Activated CD4-positive, alpha-beta T cell treated with anti-CD3 and anti-CD28 coated beads, Interleukin-2, amount 50 U/mL, for 16 hours (primary cell): Measurements from ENCODE around the gene NTN3.

Experiments used
- DNase-seq: peaks from one replicate; pipeline ENCODE4 v3.0.0-alpha.2; 2020

The NTN3 gene

DNA sequence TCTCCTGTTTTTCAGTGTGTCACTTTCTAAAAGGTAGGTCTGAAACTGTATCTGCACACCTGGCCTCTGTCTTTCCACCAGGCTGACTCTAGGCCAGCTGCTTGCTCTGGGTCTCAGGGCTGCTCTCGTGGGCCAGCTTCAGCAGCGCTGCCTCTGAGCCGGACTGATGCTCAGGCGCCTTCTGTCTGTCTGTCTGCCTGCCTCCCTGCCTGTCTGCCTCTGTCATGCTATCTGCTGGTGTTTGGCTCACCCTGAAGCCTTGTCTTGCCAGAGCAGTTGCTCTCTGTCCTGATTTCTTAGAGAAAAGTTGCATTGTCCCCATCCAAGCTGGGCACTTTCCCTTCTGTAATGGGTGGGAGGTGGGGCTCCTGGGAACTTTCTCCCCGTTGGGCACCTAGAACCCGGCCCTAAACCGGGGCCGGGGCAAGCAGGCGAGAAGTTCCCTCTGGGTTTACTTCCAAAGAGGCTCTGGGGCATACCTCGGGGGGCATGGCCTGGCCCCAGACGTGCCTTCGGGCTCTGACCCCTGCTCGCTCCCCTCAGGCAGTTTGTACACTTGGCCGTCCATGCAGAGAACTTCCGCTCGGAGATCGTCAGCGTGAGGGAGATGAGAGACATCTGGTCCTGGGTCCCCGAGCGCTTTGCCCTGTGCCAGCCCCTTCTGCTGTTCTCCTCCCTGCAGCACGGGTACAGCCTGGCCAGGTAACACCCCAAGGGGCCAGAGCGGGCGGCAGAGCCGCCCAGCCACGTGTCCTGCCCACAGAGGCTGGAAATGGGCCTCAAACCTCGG is 26.8 kb downstream of the NTN3 start:
- no peak for DNase-seq

DNA sequence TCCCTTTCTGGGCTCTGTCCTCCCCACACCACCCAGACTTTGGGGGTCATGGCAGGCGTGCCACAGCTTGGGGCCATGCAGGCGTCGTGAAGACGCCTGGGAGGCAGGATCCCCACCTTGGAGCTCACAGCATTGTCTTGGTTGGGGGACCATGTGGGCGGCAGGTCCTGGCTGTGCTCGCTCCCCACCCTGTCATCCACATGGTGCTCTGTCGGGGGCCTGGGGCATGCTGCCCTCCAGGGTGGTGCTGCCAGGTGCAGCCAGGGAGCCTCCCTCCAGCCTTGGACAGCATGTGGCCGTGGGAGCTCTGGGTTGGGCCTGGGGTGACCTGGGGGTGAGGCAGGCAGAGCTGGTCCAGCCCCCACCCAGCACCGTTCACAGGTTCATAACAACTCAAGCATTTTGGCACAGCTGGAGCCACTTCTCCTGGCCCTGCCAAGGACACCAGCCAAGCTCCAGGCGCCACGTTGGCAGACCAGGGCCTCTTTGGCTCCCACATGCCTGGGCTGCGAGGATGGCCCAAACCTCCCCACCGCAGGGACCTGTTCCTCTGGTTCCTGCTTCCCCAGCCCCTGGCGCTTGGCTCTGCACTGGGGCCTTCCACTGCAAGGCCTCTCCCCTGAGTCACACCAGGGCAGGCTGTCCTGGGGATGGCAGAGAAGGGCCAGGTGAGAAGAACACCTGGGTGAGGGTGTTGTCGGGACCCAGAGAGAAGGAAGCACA is 27.6 kb downstream of the NTN3 start:
- no peak for DNase-seq

DNA sequence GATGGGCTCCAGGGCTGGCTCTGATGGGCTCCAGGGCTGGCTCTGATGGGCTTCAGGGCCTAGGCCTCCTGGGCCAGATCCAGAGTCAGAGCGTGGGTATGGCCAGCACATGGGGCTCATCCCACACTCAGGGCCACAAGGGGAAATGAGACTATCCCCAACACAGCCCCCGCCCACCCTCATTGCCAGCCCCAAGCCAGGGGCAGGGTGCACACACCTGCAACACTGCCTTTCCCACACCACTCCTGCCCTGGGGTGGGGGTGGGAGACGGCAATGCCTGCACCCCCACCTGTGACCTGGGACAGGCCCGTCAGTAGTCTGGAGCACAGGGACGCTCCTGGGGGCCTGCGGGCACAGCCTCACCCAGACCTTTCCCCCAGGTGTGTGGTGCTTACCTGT is 28.4 kb downstream of the NTN3 start:
- no peak for DNase-seq

DNA sequence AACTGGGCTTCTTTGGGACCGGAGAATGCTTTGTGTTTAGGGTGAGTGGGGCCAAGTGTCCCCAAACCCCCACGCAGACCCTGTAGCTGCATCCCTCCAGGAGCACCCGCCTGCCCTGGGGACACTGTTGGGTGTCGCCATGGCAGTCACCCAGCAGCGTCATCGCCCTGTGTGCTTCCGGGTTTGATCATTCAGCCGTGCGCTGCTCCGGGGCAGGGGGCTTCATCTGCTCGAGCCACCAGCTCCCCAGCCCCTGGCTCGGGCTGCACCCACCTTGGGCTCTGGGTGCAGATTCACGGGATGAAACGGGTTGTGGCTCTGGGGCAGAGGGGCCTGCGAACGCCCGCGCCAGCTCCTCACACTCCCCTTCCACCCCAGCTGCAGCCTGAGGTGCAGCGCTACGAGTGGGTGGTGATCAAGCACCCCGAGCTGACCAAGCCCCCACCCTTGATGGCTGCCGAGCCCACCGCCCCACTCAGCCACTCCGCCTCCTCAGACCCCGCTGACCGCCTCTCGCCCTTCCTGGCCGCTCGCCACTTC is 28.9 kb downstream of the NTN3 start:
- DNase-seq: no peak

DNA sequence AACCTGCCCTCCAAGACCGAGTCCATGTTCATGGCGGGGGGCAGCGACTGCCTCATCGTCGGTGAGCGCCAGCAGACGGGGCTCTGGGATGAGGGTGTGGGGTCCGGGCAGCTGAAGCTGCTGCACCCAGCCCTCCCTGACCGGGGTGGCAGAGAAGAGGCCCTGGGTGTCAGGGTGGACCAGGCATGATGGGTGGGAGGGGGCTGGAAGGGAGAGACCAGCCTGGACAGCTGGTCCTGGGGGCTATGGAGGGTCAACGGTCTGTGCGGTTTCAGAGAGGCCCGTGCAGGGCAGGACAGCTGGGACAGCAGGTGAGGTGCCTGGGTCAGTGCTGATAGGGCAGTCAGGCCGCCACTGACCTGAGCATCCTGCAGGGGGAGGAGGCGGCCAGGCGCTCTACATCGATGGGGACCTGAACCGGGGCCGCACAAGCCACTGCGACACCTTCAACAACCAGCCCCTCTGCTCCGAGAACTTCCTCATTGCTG is 29.4 kb downstream of the NTN3 start:
- no peak for DNase-seq

DNA sequence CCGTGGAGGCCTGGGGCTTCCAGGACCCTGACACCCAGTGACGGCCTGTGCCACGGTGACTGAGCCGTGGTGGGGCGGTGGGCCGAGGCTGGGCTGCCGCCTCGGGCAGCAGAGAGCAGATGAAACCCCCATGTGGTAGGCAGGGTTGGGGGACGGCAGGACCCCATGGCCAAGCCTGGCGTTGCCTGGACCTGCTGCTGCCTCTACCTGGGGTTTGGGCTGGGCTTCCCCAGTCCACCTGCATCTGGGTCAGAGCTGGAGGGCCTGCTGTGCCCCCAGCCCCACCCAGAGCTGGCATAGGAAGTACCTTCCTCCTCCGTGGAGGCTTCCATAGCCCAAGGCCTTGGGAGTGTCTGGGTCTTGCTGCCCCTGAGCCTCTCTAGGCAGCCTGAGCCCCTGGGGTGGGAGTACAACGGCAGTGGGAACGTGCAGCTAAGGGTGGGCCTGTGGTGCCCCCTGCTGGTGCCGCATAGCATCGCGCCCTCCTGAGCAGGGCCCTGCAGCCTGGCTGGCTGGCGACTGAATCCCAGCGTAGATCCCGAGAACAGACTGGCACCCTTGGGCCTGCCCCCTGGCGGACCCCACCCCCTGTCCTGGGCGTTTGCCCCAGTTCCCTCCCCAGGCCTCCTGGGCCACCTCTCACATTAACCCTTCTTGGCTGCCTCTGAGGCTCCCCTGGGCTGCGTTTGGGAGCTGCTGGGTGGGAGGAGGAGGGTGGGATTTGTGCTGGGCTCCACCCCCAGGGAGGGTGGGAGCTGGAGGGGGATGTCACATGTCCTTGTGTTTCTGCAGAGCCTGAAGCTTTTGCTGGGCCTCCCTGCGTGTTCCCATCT is 30.0 kb downstream of the NTN3 start:
- peak; percentile 80 for DNase-seq

DNA sequence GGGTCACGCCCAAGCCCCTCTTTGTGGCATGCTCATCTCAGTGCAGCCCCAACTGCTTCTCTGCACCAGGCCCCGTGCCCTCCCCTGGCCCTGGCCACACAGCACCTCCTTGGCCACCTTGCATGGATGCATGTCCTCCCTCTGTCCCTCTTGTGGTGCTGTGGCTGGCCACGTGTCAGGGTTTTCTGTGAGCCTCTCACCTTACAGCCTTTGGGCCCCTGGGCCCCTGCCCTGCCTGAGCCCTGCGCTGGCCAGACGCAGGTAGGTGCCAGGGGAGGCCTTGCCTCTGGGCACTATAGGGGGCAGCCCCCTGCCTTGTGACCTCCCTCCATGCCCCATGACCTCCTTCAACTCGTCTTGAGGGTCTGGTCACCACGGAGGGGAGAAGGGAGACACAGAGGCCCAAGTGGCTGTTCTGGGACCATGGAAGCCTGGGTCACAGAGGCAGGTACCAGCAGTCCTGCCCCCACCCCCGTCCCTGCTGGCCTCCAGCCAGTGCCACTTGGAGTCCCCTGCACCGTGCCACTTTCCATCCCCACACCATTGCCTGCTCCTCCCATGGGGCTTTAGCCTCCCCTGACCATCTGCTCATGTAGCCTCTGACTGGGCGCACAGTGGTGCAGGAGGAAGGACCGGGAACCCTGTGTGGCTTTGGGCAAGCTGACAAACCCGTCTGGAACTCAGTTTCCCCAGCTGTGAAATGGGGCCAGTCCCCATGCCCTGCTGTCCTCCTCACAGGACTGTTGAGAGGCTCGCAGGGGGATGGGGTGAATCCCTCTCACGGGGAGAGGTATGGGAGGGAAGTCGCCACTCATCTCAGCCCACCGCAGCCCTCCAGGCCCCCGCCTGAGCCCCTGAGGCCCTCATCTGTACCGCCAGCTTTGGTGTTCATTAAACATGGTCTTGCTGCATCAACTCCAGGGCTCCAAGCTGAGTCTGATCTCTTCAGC is 31.1 kb downstream of the NTN3 start:
- no peak for DNase-seq

DNA sequence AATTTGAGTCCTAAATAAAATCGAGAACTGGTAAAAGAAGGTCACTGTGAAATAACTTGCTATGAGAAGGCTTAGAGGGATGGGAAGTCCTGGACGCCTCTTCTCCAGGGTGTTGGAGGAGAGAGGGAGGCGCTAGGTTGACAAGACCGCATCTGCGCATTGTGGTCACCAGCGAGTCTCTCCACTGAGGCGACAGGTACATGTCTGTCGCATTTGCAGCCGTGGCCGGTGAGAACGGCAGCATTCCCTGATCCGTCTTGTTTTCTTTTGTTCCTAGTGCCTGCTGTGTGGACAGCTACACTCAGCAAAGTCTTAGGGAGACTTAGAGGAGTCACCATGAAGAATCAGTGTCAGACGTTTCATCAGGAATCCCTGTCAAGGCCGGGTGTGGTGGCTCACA is 34.6 kb downstream of the NTN3 start:
- no peak for DNase-seq

DNA sequence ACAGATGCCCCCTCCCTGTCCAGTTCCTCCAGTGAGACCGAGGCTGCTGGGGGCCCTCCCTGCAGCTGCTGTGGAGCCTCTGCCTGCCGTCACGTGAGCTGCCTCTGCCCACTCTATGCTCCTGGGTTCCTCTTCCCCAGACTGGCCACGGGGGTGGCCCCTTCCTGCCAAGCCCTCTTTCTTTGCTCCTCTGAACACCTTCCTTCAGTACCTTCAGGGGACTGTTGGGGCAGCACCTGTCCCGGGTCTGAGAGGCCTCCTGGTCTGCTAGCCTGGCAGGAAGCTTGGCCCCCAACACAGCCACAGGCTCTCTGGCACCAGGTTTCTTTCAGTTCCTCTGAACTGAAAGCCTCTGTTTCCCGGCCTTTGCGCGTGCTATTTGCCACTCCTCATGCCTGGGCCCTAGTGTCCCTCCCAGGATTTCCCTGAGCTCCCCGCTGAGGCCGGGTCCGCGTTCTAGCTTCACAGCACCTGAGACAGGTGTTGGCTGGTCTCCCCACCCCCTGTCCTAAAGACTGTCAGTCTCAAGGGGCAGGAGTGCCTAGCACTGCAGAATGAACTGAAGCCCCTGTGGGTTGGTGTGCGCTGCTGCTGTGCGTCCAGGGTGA is 36.1 kb downstream of the NTN3 start:
- no peak for DNase-seq

DNA sequence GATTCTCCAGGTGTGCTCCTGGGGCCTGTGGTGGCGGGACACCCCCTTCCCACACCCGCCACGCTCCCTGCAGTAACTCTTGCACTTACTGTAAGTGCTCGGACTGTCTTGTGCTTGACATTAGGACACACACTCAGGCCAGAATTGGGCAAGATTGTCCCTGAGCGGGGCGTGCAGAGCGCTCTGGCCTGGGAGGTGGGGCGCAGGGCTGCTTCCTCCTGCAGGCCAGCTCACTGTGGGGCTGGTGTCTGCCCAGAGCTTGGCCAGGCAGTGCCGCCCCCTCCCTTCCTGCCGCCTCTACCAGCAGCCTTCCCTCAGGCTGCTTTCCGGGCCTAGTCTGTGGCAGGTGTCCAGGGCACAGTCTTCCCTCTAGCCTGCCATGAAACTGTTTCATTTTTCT is 36.6 kb downstream of the NTN3 start:
- no peak for DNase-seq

DNA sequence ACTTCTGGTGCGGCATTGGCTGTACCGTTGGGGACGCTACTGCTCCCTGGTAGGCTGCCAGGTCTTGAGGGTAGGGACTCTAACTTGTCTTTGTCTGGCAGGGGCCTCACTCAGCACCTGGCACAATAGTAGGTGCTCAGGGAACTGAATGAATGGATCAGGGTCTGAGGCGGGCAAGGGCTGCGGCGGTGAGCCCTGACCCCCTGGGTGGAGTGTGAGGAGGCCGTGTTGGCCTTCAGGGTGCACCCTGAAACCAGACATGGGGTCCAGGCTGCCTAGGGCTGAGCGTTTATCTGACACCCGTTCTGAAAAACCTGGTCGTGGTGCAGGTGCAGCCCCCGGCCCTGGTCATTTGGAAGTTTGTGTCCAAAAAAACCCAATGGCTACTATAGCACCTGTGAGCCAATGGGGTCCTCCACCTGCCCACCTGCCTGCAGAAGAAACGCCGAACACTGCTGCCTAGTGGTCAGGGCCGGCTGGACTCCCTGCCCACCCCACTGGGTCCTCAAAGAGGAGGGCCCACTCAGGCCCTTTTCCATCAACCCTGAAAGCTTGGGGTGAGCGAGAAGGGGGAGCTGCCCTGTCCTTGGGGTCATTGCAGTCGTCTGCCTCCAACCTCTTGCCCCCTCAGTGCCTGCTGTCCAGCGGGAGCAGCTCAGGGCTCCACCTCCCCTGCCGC is 37.8 kb downstream of the NTN3 start:
- DNase-seq: no peak

DNA sequence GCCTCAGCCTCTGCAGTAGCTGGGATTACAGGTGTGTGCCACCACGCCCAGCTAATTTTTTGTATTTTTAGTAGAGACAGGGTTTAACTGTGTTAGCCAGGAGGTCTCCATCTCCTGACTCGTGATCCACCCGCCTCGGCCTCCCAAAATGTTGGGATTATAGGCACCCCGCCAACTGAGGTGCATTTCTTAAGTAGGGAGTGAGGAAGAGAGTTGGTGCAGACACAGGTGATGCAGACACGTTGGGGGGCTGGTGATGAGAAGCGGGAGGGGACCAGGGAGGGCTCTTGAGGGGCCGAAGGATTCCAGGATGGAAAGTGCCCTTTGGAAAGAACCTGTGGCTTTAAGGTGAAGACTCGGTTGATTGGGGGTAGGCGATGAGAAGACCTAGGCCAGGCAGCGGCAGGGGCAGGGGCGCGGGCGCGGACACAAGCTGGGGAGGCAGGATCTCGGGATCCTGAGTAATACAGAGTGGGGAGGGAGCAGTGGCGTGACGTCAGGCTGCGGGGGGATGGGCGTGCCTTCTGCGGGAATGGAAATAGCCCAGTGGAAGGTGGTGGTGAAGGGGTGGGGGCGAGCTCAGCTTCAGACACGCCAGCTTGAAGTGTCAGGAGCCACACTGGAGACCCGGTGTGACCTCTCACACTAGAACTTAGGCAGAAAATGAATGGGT is 40.2 kb downstream of the NTN3 start:
- DNase-seq: no peak

DNA sequence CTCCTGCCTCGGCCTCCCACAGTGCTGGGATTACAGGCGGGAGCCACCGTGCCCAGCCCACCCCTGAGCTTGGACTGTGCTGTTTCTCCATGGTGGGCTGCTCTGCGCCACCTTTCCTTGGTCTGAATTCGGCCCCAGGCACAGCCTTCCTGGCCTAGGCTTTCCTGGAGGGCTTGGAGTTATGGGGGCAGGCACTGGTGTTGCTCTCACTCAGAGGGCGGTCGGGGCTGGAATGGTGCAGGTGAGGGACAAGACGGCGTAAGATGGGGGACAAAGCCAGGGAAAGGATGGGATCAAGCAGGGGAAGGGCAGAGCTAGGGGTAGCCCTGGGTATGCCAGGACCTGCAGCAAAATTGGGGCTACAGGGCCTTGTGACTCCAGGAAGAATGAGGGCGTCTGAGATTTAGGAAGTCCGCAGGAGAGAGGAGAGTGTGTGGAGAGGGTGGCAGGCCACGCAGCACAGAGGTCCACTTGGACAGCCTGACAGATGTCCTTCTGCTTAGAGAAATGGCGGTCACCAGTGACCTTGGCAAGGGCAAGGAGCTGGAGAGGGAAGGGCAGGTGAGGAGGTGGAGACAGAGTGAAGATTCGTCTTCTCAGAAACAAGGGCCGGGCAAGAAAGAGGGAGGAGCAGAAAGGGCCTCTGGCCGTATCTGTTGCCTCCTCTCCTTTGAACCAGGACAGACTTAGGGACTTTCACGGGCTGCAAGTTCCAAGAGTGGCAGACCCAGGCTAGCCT is 41.1 kb downstream of the NTN3 start:
- no peak for DNase-seq

DNA sequence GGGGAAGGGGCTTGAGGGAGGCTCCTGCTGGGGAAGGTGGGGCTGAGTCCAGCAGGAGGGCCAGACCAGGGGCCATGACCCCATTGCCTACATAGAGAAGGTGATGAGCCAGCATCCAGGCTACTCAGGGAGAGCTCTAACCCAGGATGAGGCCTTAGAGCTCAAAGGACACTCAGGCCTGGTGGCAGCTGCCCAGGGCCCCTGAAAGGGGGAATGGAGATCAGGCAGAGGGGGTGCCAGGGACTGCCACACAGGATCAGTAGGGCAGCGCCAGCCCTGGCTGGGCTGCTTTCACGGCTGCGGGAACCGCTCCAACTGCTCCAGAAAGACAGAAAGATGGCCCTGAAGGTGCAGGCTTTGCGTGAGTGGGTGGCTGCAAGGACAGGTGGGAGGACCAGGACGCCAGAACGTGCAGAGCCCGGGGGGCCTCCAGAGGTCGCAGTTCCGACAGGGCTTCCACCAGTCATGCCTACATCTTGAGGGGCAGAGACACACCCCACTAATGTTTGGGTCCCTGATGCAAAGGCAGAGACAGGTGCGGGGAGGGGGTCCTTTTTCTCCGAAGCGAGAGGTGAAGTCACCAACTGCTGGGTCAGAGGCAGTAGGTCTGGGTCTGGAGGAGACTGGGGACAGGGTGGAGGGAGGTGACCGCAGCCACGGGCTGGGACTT is 41.8 kb downstream of the NTN3 start:
- no peak for DNase-seq

DNA sequence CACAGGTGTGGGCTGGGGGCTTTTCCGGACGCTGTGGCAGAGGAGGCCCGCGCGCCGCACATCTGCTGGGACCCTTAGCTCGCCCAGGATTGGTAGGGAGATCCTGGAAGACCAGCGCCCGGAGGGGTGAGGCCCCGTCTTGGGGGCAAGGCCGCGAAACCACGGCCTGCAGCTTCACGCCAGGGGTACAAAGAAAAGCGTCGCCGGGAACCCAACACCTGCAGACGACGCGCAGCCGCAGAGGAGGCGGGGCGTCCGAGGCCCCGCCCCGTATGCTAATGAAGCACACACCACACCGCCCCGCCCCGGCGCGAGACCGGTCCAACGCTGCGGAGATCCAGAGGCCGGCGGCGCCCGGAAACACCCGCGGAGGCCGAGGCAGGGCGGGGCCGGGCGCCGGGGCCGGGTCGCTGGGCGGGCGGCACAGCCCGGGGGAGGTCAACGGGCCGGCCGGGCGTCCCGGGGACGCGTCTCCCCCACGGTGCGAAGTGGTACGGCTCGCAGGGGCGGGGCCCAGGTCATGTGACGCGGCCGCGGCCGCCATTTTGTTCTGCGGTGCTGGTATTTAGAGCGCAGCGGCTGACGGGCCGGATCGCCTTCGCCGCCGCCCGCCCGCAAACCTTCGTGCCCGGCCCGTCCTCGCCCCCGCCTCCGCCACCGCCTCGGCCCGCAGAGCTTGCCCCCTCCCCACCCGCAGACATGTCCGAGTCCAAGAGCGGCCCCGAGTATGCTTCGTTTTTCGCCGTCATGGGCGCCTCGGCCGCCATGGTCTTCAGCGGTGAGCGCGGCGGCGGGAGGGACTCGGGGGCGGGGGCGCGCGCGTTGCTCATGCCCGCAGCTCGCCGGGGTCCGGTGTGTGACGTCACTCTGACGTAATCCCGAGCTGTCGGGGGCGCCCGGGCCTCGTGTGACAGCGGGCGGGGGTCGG is 42.6 kb downstream of the NTN3 start, which contains the start of gene ATP6V0C:
ATP6V0C (plus strand) TSS at position 548 of the 928 bp plus-strand sequence; CDS start at position 700, 152 bp downstream.
- peak; percentile 92 for DNase-seq

DNA sequence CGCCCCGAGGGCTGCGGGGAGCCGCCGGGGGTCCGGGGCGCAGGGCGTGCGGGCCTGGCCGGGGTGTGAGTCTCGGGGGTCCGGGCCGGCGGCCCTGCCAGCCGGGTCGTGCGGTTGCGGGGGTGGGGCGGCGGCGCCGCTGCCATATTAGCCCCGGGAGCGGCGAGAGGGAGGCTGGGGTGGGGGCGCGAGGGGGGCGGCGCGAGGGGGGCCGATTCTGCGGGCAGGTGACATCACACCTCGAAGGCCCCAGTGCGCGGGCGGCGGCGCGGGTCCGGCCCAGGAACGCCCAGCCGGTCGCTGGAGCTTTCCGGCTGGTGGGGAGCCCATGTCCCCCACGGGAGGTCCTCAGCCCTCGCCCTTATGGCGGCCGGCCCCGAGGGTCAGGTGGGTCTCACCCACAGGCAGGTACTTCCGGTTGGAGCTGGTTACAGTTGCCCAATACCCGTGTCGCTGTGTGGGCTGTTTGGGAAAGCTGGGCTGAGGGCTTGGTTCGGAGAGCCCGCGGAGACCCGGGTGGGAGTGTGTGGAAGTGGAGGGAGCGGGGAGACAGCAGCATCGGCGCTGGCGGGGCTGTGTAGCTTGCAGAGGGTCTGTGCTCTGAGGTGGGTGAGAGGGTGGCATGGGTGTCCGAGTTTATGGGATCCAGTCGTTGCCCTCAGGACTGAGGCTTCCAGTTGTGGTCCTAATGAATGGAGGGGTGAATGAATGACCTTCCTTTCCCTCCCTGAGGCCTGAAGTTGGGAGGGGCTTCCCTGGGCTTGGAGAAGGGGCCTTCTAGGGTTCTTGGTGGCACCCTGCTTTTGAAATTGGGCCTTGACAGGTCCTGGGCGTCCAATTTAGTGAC is 43.5 kb downstream of the NTN3 start:
- DNase-seq: peak; percentile 25
